Pancreas (tissue), 10 donors: ENCODE measurements around the gene MAP2K7. TPM values are rescaled to one million over a fixed set of nuclear protein-coding genes. Genes with fewer than 3 reads are reported as not detected.
A peak's percentile ranks its signal among the peaks of the same experiment; 100 is the strongest.

Experiments
- ATAC-seq, 4 donors: fragments of 200-7000 bp; cut with Tn5 transposase; one replicate each; pipeline versions ENCODE4 v1.8.0 to v1.9.1; 2020; ENCODE audit warnings: mild to moderate bottlenecking in 4 of 4, moderate library complexity in 4 of 4
- DNase-seq, 6 donors: peaks; one replicate each; pipeline ENCODE4 v3.0.0-alpha.2; 2020
- FAIRE-seq: peaks from 2 replicates; lab custom pipeline; 2012; peaks lifted over from hg19 to GRCh38; lab: Jason Lieb, UNC
- H3K27ac ChIP-seq, 4 donors: fragments of 200-600 bp; sonication (generic); 1 replicate in 3 of 4; 2 replicates in 1 of 4; pipeline versions ENCODE4 v1.5.0 to v1.8.0; 2020
- H3K27me3 ChIP-seq, 4 donors: fragments of 200-600 bp; one replicate each; pipeline ENCODE4 v1.8.0; 2021
- H3K36me3 ChIP-seq, 3 donors: fragments of 200-600 bp; sonication (generic) in 1 of 3; one replicate each; pipeline versions ENCODE4 v1.5.0 to v1.8.0; 2020 to 2021
- H3K4me1 ChIP-seq, 3 donors: fragments of 200-600 bp; one replicate each; pipeline ENCODE4 v1.8.0; 2021
- H3K4me3 ChIP-seq, 4 donors: fragments of 200-600 bp; sonication (generic) in 2 of 4; one replicate each; pipeline versions ENCODE4 v1.5.0 to v1.8.0; 2020 to 2021
- H3K9me3 ChIP-seq, 4 donors: fragments of 200-600 bp; one replicate each; pipeline ENCODE4 v1.8.0; 2021
- WGBS, 2 donors: extraction: QIAGEN DNeasy Blood & Tissue Kit; methylation state at CpG; one replicate each; pipeline ENCODE4 v1.1.7; 2013; 5-methylcytosine and 5-hydroxymethylcytosine counted together
- intact Hi-C, 3 donors: fragments of 100-400 bp; cut with DNase I; formaldehyde crosslinking; loops; one replicate each; pipeline versions ENCODE4 v1.11.1 to v1.14.2; 2022
- polyA plus RNA-seq, 2 donors: library from polyadenylated mRNA; stranded (reverse); fragments of 200-250 nt; gene quantifications; one replicate each; pipeline ENCODE4 v1.2.3, GENCODE V29; 2013
- total RNA-seq, 6 donors: library from RNA; stranded (reverse); fragmentation: NEBNext Ultra II Directional in 4 of 6; extraction: Animal tissue kit (Norgen Biotek cat#: 25700) in 4 of 6; gene quantifications; one replicate each; pipeline versions ENCODE4 v1.2.1 to v1.2.4, GENCODE V29; 2021 to 2023
- TF ChIP-seq, protein P1 (sequence below), 4 donors: fragments of 200-600 bp; sonication (generic) in 3 of 4; IDR thresholded peaks; one replicate each; pipeline versions ENCODE4 v1.5.0 to v1.8.0; 2021; ENCODE audit warnings: antibody characterized with exemption in 4 of 4
- donor health status: healthy with polysubstance abuse.
- donor health status: DM: no; HTN: no; CAD: no; lungs with moderate emphysema.
- donor health status: DM: no; HTN: no; CAD: no.
- donor health status: control.
- donor health status: control.
- donor health status: Bipolar disorder and iron deficiency.
- donor health status: DM: yes; HTN: yes; CAD: no.
- donor health status: DM: no; HTN: no; CAD: no.
- donor health status: DM: no; HTN: no; CAD: no.
- donor health status: DM: yes; HTN: yes; CAD: no.

MAP2K7 gene
- total and polyA plus RNA-seq, 8 donors = 13.9 to 45.3 (median 16.9) TPM

DNA sequence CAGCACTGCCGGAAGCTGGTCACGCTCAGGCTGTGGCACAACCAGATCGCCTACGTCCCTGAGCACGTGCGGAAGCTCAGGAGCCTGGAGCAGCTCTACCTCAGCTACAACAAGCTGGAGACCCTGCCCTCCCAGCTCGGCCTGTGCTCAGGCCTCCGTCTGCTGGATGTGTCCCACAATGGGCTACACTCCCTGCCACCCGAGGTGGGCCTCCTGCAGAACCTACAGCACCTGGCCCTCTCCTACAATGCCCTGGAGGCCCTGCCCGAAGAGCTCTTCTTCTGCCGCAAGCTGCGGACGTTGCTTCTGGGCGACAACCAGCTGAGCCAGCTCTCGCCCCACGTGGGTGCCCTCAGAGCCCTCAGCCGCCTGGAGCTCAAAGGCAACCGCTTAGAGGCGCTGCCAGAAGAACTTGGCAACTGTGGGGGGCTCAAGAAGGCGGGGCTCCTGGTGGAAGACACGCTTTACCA, 3.2 kb upstream of the MAP2K7 start:
- FAIRE-seq (no peak), DNase-seq (peak in 4 of 6 donors; percentile 21 to 72 (median 51)), ATAC-seq (no peak)
- H3K4me3 ChIP-seq = no peak overlapping the region
- peaks cover 3 to 14% (median 9%) of the 10 kb centered on the region in 3 donors for H3K4me1 ChIP-seq
- no peak overlapping the region for H3K27ac ChIP-seq
- no peaks in the 10 kb centered on the region for H3K36me3 ChIP-seq
- H3K27me3 ChIP-seq = no peaks in the 10 kb centered on the region
- intact Hi-C loops = no loop called here
- no peaks in the 10 kb centered on the region for H3K9me3 ChIP-seq
- TF ChIP-seq, protein P1, sequence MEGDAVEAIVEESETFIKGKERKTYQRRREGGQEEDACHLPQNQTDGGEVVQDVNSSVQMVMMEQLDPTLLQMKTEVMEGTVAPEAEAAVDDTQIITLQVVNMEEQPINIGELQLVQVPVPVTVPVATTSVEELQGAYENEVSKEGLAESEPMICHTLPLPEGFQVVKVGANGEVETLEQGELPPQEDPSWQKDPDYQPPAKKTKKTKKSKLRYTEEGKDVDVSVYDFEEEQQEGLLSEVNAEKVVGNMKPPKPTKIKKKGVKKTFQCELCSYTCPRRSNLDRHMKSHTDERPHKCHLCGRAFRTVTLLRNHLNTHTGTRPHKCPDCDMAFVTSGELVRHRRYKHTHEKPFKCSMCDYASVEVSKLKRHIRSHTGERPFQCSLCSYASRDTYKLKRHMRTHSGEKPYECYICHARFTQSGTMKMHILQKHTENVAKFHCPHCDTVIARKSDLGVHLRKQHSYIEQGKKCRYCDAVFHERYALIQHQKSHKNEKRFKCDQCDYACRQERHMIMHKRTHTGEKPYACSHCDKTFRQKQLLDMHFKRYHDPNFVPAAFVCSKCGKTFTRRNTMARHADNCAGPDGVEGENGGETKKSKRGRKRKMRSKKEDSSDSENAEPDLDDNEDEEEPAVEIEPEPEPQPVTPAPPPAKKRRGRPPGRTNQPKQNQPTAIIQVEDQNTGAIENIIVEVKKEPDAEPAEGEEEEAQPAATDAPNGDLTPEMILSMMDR (IDR thresholded peaks at IDR 0.05) = no peak
- 82 to 85% methylated on average over 20 to 21 of the region's 21 CpGs for WGBS, 2 donors

DNA sequence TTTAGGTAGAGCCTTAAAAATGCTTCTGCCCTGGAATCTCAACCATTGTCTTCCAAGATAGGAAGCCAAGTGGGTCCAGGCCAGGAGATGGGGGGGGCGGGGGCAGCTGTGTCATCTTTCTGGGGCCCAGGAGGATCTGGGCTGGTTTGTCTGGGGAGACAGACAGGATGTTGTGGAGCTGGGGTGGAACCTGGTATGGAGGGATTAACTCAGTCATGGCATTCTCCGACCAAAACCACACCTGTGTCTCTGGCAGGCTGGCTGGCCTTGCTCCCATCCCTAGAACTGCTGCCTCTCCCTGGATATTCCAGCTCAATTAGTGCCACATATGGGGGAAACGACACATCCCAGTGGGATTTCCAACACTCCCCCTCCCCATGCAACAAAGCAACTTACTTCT, 2.7 kb upstream of the MAP2K7 start:
- DNase-seq (peak in 1 of 6 donors; percentile 21), FAIRE-seq (no peak), ATAC-seq (no peak)
- 72 to 84% methylated on average over 3 of the region's 3 CpGs for WGBS, 2 donors
- Histone ChIP-seq H3K36me3 (no peaks in the 10 kb centered on the region), H3K27ac (no peak overlapping the region), H3K9me3 (no peaks in the 10 kb centered on the region), H3K27me3 (no peaks in the 10 kb centered on the region), H3K4me3 (no peak overlapping the region), H3K4me1 (peaks cover 3 to 14% (median 10%) of the 10 kb centered on the region in 3 donors)
- TF ChIP-seq, protein P1 (IDR thresholded peaks at IDR 0.05) = no peak
- intact Hi-C loops = no loop called here

DNA sequence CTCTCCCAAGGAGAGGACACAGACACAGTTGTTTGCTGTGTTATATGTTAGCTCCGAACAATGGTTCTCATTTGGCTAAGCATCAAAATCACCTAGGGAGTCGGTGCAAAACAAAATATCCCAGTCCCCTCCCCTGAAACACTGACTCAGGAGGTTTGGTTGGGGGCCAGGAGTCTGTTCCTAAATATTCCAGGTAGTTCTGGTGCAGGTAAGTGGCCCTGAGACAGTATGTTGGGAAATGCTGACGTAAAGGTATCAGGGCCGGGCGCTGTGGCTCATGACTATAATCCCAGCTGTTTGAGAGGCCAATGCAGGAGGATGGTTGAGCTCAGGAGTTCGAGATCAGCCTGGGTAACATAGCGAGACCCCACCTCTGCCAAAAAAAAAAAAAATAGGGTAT, 2.3 kb upstream of the MAP2K7 start:
- H3K27me3 ChIP-seq = no peaks in the 10 kb centered on the region
- no peaks in the 10 kb centered on the region for H3K9me3 ChIP-seq
- no peaks in the 10 kb centered on the region for H3K36me3 ChIP-seq
- DNase-seq (peak in 2 of 6 donors; percentile 24 to 36), FAIRE-seq (no peak), ATAC-seq (no peak)
- intact Hi-C loops = no loop called here
- H3K27ac ChIP-seq = no peak overlapping the region
- WGBS, 2 donors = 87 to 88% methylated on average over 7 of the region's 7 CpGs
- H3K4me1 ChIP-seq = peaks cover 3 to 14% (median 10%) of the 10 kb centered on the region in 3 donors
- H3K4me3 ChIP-seq = no peak overlapping the region
- TF ChIP-seq, protein P1 (IDR thresholded peaks at IDR 0.05) = no peak

DNA sequence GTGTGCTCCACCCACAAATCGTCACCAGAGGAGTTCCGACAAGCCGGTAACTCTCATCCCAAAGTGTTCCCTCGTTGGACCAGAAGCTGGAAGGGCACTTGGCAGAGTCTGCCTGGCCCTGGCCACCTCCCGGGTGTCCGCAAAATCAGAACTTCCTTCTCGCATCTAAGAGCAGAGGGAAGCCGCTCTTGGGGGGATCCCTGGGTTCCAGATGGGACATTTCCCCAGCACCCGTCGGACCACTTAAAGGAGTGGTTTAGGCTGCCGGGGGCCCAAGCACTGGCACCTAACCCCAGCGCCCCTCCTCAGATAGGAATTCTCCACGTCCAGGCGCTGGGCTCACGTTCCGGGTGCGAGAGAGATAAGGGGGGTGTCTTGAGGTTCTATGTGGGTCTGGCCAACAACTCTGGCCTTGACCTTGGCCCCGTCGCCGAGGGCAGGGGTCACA, 857 bp upstream of the MAP2K7 start:
- peak in 4 of 6 donors; percentile 48 to 71 (median 60) for DNase-seq
- 5 to 6% methylated on average over 20 of the region's 20 CpGs for WGBS, 2 donors

More for the DNA sequence above, 857 bp upstream of the MAP2K7 start:
- Histone ChIP-seq H3K4me1 (peaks cover 3 to 14% (median 10%) of the 10 kb centered on the region in 3 donors), H3K9me3 (no peaks in the 10 kb centered on the region), H3K36me3 (no peaks in the 10 kb centered on the region), H3K27ac (peak overlapping the region; percentile 63 to 86 (median 75)), H3K27me3 (no peaks in the 10 kb centered on the region), H3K4me3 (peak overlapping the region; percentile 42 to 93 (median 66))
- no peak for FAIRE-seq
- peak in 3 of 4 donors; percentile 6 to 10 (median 7) for ATAC-seq
- TF ChIP-seq, protein P1 (IDR thresholded peaks at IDR 0.05) = no peak
- intact Hi-C loops = no loop called here
